ENCODE measurements around the gene HRCT1. TPM values are rescaled to one million over a fixed set of nuclear protein-coding genes. Genes with fewer than 3 reads are reported as not detected.

HRCT1 gene
- total and polyA plus RNA-seq, 7 donors: 0.59 to 5.4 (median 1.8) TPM

DNA sequence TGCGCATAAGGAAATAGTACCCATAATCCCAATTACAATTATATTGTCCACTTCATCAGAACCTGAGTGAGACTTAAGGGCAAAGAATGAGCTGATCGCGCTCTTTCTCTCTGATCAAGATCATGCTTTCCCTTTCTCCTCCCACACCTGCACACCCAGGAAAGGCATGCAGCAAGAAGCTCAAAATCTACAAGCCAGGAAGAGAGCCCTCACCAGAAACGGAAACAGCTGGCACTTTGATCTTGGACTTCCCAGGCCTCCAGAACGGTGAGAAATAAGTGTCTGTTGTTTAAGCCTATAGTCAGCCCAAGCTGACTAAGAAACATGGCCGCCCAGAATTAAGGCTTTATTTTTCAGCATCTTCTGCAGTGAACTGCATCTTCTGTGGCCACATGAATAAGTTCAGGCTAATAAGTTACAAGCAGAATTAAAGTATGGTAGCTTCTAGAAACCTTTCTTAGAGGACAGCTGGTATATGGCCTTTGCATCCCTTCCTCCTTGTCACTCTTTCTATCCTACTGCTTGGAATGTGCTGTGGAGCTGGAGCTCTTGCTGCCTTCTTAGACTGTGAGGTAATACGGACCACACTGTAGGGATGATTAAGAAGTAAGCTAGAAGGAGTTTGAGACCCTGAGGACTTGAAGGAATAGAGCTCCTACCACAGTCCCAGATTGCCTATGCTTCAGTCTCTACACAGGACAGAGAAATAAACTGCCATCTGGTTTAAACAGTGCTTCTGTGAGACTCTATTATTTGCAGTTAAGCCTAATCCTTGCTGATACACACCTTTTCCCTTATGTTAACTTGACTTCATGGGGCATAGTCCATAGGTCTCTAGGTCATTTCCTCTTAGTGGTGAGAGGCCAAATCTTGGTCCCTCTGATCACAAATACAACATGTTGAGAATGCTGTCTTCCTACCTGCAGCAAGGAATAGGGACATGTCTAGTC is 34.7 kb downstream of the HRCT1 start:
- intact Hi-C loops (cut with DNase I): no loop called here
- peaks cover 7% of the 10 kb centered on the region for H3K4me1 ChIP-seq
- ATAC-seq (no peak), DNase-seq (no peak)
- TF ChIP-seq CTCF (IDR thresholded peaks at IDR 0.05): no peak
- H3K27me3 ChIP-seq (ENCODE audit: insufficient read depth in 3 of 3, low read length in 2 of 3): no peaks in the 10 kb centered on the region
- H3K27ac ChIP-seq: no peak overlapping the region
- 64 to 73% (median 67%) methylated on average over 7 of the region's 7 CpGs for WGBS, 3 donors
- H3K4me3 ChIP-seq: no peak overlapping the region
- H3K36me3 ChIP-seq (ENCODE audit: insufficient read depth in 1 of 2, low read depth in 1 of 2): no peaks in the 10 kb centered on the region
- H3K9me3 ChIP-seq: no peaks in the 10 kb centered on the region

DNA sequence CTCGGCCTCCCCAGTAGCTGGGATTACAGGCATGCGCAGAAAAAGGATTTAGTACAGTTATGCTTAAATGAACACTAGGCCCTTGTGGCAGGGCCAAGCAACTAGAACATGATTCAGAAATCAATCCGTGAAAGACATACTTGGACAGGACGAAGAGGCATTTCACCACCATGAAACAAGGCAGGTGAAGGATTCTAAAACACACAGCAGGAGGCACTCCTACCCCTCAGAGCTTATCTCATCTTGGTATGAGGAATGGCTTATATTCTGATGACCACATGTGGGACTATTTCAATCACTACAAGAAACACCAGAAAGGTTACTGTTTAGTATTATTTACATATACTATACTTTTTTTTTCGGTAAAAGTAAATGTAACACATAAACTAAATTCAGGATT is 36.3 kb downstream of the HRCT1 start:
- TF ChIP-seq CTCF (IDR thresholded peaks at IDR 0.05): no peak
- 53 to 79% (median 60%) methylated on average over 5 of the region's 5 CpGs for WGBS, 3 donors
- no peak overlapping the region for H3K27ac ChIP-seq

DNA sequence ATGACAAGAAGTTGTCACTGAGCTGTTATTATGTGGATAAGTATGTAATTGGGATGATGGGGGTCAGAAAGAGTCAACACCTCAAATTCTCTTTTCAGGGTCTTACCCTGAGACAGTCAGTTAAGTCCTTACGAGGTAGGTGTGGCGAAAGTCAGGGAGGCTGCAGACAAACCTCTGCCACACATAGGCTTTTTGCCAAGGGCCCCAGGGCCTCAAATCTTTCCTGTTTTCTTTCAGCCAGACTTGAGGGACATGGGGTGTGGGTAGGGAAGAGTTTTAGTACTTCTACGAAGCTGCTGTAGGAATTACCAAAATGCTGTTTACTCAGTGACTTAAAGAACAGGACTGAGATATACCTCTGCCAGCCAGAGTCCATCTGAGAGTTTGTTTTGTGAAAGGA is 38.2 kb downstream of the HRCT1 start:
- DNase-seq (no peak), ATAC-seq (no peak)
- 83 to 92% (median 90%) methylated on average over 3 of the region's 3 CpGs for WGBS, 3 donors
- no peak overlapping the region for H3K4me3 ChIP-seq
- H3K4me1 ChIP-seq: peaks cover 7% of the 10 kb centered on the region
- no peak overlapping the region for H3K27ac ChIP-seq
- no peaks in the 10 kb centered on the region for H3K9me3 ChIP-seq
- intact Hi-C loops (cut with DNase I): no loop called here
- H3K27me3 ChIP-seq (ENCODE audit: insufficient read depth in 3 of 3, low read length in 2 of 3): no peaks in the 10 kb centered on the region
- H3K36me3 ChIP-seq (ENCODE audit: insufficient read depth in 1 of 2, low read depth in 1 of 2): no peaks in the 10 kb centered on the region
- TF ChIP-seq CTCF (IDR thresholded peaks at IDR 0.05): no peak

More for the DNA sequence above, 36.3 kb downstream of the HRCT1 start:
- DNase-seq (no peak), ATAC-seq (no peak)
- no peaks in the 10 kb centered on the region for H3K9me3 ChIP-seq
- no peaks in the 10 kb centered on the region for H3K27me3 ChIP-seq (ENCODE audit: insufficient read depth in 3 of 3, low read length in 2 of 3)
- intact Hi-C loops (cut with DNase I): no loop called here
- H3K36me3 ChIP-seq (ENCODE audit: insufficient read depth in 1 of 2, low read depth in 1 of 2): no peaks in the 10 kb centered on the region
- no peak overlapping the region for H3K4me3 ChIP-seq
- peaks cover 7% of the 10 kb centered on the region for H3K4me1 ChIP-seq

GRCh38 chr9:35944841-35945240 is 38.8 kb downstream of the HRCT1 start:
- H3K36me3 ChIP-seq (ENCODE audit: insufficient read depth in 1 of 2, low read depth in 1 of 2): no peaks in the 10 kb centered on the region
- ATAC-seq: peak in 1 of 4 donors; percentile 32
- H3K27me3 ChIP-seq (ENCODE audit: insufficient read depth in 3 of 3, low read length in 2 of 3): no peaks in the 10 kb centered on the region
- no peak for DNase-seq
- WGBS, 3 donors: 74 to 91% (median 75%) methylated on average over 3 of the region's 3 CpGs
- intact Hi-C loops (cut with DNase I): loop anchor here (1.0 to 5.0 kb wide), 2 partner anchors 38 to 42 kb away; partner anchors contain the start of genes HRCT1 (in 1 of the 2) and SPAAR (in 1 of the 2)
- peak overlapping the region; percentile 6 for H3K27ac ChIP-seq
- no peaks in the 10 kb centered on the region for H3K9me3 ChIP-seq
- H3K4me3 ChIP-seq: no peak overlapping the region
- peaks cover 7% of the 10 kb centered on the region for H3K4me1 ChIP-seq
- TF ChIP-seq CTCF (IDR thresholded peaks at IDR 0.05): no peak

Measured in psoas muscle (tissue), 8 donors.